HepG2 (cell line): ENCODE data around the gene CCDC197. TPM values are rescaled to one million over a fixed set of nuclear protein-coding genes. Genes with fewer than 3 reads are reported as not detected.

Source experiments
- CBX5 ChIP-seq: sonication (generic); formaldehyde crosslinking; IDR thresholded peaks from 2 replicates; pipeline ENCODE4 v1.4.0; 2020; ENCODE audit warnings: missing genetic modification reagents, borderline replicate concordance
- NFATC3 ChIP-seq: sonication (generic); formaldehyde crosslinking; IDR thresholded peaks from 2 replicates; pipeline ENCODE4 v1.5.1; 2020; ENCODE audit warnings: mild to moderate bottlenecking, missing genetic modification reagents
- POLR2G ChIP-seq: fragments of 200-400 bp; formaldehyde crosslinking; IDR thresholded peaks from 2 replicates; pipeline ENCODE4 v1.6.1; 2018; ENCODE audit warnings: mild to moderate bottlenecking, low read depth, low read length, moderate library complexity
- REXO4 ChIP-seq: sonication (generic); formaldehyde crosslinking; IDR thresholded peaks from 2 replicates; pipeline ENCODE4 v1.8.0; 2022; ENCODE audit warnings: missing genetic modification reagents, mild to moderate bottlenecking, borderline replicate concordance
- ZNF331 ChIP-seq: sonication (generic); formaldehyde crosslinking; IDR thresholded peaks from 2 replicates; pipeline ENCODE4 v1.4.0; 2020; ENCODE audit warnings: missing genetic modification reagents
- ZNF605 ChIP-seq: sonication (generic); formaldehyde crosslinking; IDR thresholded peaks from 2 replicates; pipeline ENCODE4 v1.8.0; 2022; ENCODE audit warnings: mild to moderate bottlenecking, missing genetic modification reagents
- ZNF766 ChIP-seq: sonication (generic); formaldehyde crosslinking; IDR thresholded peaks from 2 replicates; pipeline ENCODE4 v1.5.0; 2020; ENCODE audit warnings: missing genetic modification reagents, borderline replicate concordance
- polyA plus RNA-seq, 8 experiments: library from polyadenylated mRNA; depleted of rRNA in 3 of 8; stranded (reverse) in 7 of 8; unstranded in 1 of 8; fragments of >200 nt; fragmentation: Illumina TruSeq in 4 of 8; extraction: Trizol in 4 of 8; gene quantifications; 2 replicates each; pipeline versions ENCODE4 v1.2.1 to v1.2.3, GENCODE V29; 2011 to 2016; ENCODE audit warnings: low read depth in 4 of 8, missing spikeins in 1 of 8, mixed read lengths in 1 of 8; ENCODE audit not compliant: insufficient read depth in 1 of 8
- total RNA-seq, 5 experiments: library from RNA; depleted of rRNA; stranded (reverse); fragments of >200 nt; fragmentation: Illumina TruSeq; extraction: Trizol; gene quantifications; 2 replicates each; pipeline ENCODE4 v1.2.3, GENCODE V29; 2016; ENCODE audit warnings: low read depth in 1 of 5
- TF ChIP-seq, protein P1 (sequence below), 2 experiments: fragments of 450-650 bp in 1 of 2; sonication (generic) in 1 of 2; formaldehyde crosslinking in 1 of 2; IDR thresholded peaks; 2 replicates each; pipeline versions ENCODE4 v1.6.1 to v1.8.0; 2016 to 2022; ENCODE audit warnings: antibody characterized with exemption in 1 of 2, mild to moderate bottlenecking in 1 of 2, missing genetic modification reagents in 1 of 2
- TF ChIP-seq, protein P2 (sequence below): sonication (generic); formaldehyde crosslinking; IDR thresholded peaks from 2 replicates; pipeline ENCODE4 v1.8.0; 2022; ENCODE audit warnings: mild to moderate bottlenecking, missing genetic modification reagents, moderate library complexity
- TF ChIP-seq, protein P3 (sequence below): sonication (generic); formaldehyde crosslinking; conservative IDR thresholded peaks from 2 replicates; pipeline ENCODE4 v1.8.0; 2022; ENCODE audit warnings: mild to moderate bottlenecking, moderate library complexity, missing genetic modification reagents
- TF ChIP-seq, protein P4 (sequence below): IDR thresholded peaks from 2 replicates; pipeline ENCODE4 v1.6.1; 2012; ENCODE audit warnings: low read length, improper control_type of control experiment

The CCDC197 gene
- total and polyA plus RNA-seq, 2 of the 13 experiments (the other 11 are each of a cell fraction or from before 2014, with no cell fraction given), result 0.11 to 0.13 TPM

DNA sequence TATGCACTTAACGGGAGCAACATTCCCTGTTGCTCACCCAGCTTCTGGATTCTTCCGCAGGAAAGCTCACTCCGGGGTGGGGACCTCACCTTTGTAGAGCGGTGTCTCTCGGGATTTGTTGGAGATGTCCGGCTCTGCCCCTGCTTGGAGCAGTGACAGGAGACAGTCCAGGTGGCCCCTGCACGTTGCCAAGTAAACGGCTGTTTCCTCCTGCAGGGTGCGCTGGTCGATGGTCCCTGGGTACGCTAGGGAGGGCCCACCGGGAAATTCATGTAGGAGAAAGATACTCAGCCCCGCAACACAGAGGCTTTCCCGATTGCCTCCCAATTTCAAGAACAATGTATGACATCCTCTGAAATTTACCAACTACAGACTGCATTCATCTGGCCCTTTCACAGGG lies 43.8 kb upstream of the CCDC197 start (continued):
- TF ChIP-seq ZNF331 (CRISPR knock-in tag) (no peak), ZNF605 (CRISPR knock-in tag) (no peak), ZNF766 (CRISPR knock-in tag) (no peak), REXO4 (no peak), CBX5 (CRISPR knock-in tag) (no peak), NFATC3 (CRISPR knock-in tag) (no peak), POLR2G (no peak)
- TF ChIP-seq, protein P1, sequence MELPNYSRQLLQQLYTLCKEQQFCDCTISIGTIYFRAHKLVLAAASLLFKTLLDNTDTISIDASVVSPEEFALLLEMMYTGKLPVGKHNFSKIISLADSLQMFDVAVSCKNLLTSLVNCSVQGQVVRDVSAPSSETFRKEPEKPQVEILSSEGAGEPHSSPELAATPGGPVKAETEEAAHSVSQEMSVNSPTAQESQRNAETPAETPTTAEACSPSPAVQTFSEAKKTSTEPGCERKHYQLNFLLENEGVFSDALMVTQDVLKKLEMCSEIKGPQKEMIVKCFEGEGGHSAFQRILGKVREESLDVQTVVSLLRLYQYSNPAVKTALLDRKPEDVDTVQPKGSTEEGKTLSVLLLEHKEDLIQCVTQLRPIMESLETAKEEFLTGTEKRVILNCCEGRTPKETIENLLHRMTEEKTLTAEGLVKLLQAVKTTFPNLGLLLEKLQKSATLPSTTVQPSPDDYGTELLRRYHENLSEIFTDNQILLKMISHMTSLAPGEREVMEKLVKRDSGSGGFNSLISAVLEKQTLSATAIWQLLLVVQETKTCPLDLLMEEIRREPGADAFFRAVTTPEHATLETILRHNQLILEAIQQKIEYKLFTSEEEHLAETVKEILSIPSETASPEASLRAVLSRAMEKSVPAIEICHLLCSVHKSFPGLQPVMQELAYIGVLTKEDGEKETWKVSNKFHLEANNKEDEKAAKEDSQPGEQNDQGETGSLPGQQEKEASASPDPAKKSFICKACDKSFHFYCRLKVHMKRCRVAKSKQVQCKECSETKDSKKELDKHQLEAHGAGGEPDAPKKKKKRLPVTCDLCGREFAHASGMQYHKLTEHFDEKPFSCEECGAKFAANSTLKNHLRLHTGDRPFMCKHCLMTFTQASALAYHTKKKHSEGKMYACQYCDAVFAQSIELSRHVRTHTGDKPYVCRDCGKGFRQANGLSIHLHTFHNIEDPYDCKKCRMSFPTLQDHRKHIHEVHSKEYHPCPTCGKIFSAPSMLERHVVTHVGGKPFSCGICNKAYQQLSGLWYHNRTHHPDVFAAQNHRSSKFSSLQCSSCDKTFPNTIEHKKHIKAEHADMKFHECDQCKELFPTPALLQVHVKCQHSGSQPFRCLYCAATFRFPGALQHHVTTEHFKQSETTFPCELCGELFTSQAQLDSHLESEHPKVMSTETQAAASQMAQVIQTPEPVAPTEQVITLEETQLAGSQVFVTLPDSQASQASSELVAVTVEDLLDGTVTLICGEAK (IDR thresholded peaks at IDR 0.05), result no peak
- TF ChIP-seq, protein P1 (CRISPR knock-in tag; IDR thresholded peaks at IDR 0.05), result no peak
- TF ChIP-seq, protein P2, sequence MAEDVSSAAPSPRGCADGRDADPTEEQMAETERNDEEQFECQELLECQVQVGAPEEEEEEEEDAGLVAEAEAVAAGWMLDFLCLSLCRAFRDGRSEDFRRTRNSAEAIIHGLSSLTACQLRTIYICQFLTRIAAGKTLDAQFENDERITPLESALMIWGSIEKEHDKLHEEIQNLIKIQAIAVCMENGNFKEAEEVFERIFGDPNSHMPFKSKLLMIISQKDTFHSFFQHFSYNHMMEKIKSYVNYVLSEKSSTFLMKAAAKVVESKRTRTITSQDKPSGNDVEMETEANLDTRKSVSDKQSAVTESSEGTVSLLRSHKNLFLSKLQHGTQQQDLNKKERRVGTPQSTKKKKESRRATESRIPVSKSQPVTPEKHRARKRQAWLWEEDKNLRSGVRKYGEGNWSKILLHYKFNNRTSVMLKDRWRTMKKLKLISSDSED (CRISPR knock-in tag), result no peak
- TF ChIP-seq, protein P3, sequence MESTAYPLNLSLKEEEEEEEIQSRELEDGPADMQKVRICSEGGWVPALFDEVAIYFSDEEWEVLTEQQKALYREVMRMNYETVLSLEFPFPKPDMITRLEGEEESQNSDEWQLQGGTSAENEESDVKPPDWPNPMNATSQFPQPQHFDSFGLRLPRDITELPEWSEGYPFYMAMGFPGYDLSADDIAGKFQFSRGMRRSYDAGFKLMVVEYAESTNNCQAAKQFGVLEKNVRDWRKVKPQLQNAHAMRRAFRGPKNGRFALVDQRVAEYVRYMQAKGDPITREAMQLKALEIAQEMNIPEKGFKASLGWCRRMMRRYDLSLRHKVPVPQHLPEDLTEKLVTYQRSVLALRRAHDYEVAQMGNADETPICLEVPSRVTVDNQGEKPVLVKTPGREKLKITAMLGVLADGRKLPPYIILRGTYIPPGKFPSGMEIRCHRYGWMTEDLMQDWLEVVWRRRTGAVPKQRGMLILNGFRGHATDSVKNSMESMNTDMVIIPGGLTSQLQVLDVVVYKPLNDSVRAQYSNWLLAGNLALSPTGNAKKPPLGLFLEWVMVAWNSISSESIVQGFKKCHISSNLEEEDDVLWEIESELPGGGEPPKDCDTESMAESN (CRISPR knock-in tag), result no peak
- TF ChIP-seq, protein P4, sequence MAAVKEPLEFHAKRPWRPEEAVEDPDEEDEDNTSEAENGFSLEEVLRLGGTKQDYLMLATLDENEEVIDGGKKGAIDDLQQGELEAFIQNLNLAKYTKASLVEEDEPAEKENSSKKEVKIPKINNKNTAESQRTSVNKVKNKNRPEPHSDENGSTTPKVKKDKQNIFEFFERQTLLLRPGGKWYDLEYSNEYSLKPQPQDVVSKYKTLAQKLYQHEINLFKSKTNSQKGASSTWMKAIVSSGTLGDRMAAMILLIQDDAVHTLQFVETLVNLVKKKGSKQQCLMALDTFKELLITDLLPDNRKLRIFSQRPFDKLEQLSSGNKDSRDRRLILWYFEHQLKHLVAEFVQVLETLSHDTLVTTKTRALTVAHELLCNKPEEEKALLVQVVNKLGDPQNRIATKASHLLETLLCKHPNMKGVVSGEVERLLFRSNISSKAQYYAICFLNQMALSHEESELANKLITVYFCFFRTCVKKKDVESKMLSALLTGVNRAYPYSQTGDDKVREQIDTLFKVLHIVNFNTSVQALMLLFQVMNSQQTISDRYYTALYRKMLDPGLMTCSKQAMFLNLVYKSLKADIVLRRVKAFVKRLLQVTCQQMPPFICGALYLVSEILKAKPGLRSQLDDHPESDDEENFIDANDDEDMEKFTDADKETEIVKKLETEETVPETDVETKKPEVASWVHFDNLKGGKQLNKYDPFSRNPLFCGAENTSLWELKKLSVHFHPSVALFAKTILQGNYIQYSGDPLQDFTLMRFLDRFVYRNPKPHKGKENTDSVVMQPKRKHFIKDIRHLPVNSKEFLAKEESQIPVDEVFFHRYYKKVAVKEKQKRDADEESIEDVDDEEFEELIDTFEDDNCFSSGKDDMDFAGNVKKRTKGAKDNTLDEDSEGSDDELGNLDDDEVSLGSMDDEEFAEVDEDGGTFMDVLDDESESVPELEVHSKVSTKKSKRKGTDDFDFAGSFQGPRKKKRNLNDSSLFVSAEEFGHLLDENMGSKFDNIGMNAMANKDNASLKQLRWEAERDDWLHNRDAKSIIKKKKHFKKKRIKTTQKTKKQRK, result no peak
